Gastroesophageal sphincter (tissue), 4 donors: ENCODE measurements around the gene HPSE2. TPM values are rescaled to one million over a fixed set of nuclear protein-coding genes. Genes with fewer than 3 reads are reported as not detected.
"Not testable (repeated sequence)": the region's sequence is repeated elsewhere in the genome, so short reads cannot be mapped to it uniquely, and the experiment has no call there.

ENCODE experiments used
- ATAC-seq: fragments of 150-250 bp; one replicate; pipeline ENCODE4 v1.9.1; 2016; ENCODE audit warnings: mild to moderate bottlenecking, moderate library complexity
- H3K27ac ChIP-seq, 4 donors: fragments of 200-600 bp; sonication (generic) in 3 of 4; 1 replicate in 3 of 4; 2 replicates in 1 of 4; pipeline ENCODE4 v1.5.1; 2016 to 2019
- H3K27me3 ChIP-seq: fragments of 200-600 bp; sonication (generic); one replicate; pipeline ENCODE4 v1.5.1; 2019
- H3K36me3 ChIP-seq, 2 donors: fragments of 200-600 bp; sonication (generic); one replicate each; pipeline ENCODE4 v1.5.1; 2019; ENCODE audit warnings: control low read depth in 1 of 2
- H3K4me1 ChIP-seq, 3 donors: fragments of 200-600 bp; sonication (generic); 1 replicate in 2 of 3; 2 replicates in 1 of 3; pipeline ENCODE4 v1.5.1; 2016 to 2019; ENCODE audit warnings: control low read depth in 2 of 3
- H3K4me3 ChIP-seq, 2 donors: fragments of 200-600 bp; sonication (generic); one replicate each; pipeline ENCODE4 v1.5.1; 2019; ENCODE audit warnings: mild to moderate bottlenecking in 1 of 2, moderate library complexity in 1 of 2
- H3K9me3 ChIP-seq, 3 donors: fragments of 200-600 bp; sonication (generic); one replicate each; pipeline ENCODE4 v1.5.1; 2017 to 2019; ENCODE audit warnings: control low read depth in 2 of 3
- CTCF ChIP-seq, 4 experiments: fragments of 200-600 bp in 2 of 4; fragments of 450-650 bp in 2 of 4; sonication (generic) in 1 of 4; IDR thresholded peaks; one replicate each; pipeline ENCODE4 v1.5.1; 2017 to 2019; ENCODE audit warnings: antibody characterized with exemption in 4 of 4, mild to moderate bottlenecking in 2 of 4, moderate library complexity in 2 of 4
- EP300 ChIP-seq: sonication (generic); formaldehyde crosslinking; IDR thresholded peaks from one replicate; pipeline ENCODE4 v1.6.1; 2017; ENCODE audit warnings: antibody characterized with exemption, mild to moderate bottlenecking
- POLR2A ChIP-seq, 2 donors: fragments of 450-650 bp; IDR thresholded peaks; one replicate each; pipeline ENCODE4 v1.6.1; 2017; ENCODE audit warnings: antibody characterized with exemption in 2 of 2, mild to moderate bottlenecking in 2 of 2, moderate library complexity in 1 of 2
- POLR2AphosphoS5 ChIP-seq: sonication (generic); formaldehyde crosslinking; IDR thresholded peaks from one replicate; pipeline ENCODE4 v1.6.1; 2017; ENCODE audit warnings: antibody characterized with exemption
- WGBS, 2 donors: methylation state at CpG; one replicate each; pipeline ENCODE4 v1.1.5; 2018; ENCODE audit warnings: low coverage in 1 of 2; 5-methylcytosine and 5-hydroxymethylcytosine counted together
- total RNA-seq, 4 donors: library from RNA; depleted of rRNA; stranded (reverse); fragments of >200 nt; gene quantifications; one replicate each; pipeline ENCODE4 v1.1.0, GENCODE V29; 2016

Gene HPSE2
- total RNA-seq, 4 donors from 2014 or later = 19.1 to 74.5 (median 58.8) TPM

GRCh38 chr10:99004738-99005137 lies 230.9 kb downstream of the HPSE2 start:
- no peaks in the 10 kb centered on the region for H3K36me3 ChIP-seq
- no peak for ATAC-seq
- 60 to 75% methylated on average over 1 of the region's 1 CpG for WGBS, 2 donors
- H3K9me3 ChIP-seq = peaks cover 0 to 5% (median 0%) of the 10 kb centered on the region in 3 donors
- no peaks in the 10 kb centered on the region for H3K27me3 ChIP-seq
- TF ChIP-seq POLR2AphosphoS5 = no peak
- TF ChIP-seq POLR2A (IDR thresholded peaks at IDR 0.05) = no peak
- TF ChIP-seq CTCF (IDR thresholded peaks at IDR 0.05) = no peak
- TF ChIP-seq EP300 = no peak
- no peak overlapping the region for H3K27ac ChIP-seq
- no peak overlapping the region for H3K4me3 ChIP-seq
- H3K4me1 ChIP-seq = peaks cover 0 to 17% (median 0%) of the 10 kb centered on the region in 3 donors

- H3K27ac ChIP-seq = no peak overlapping the region
- H3K9me3 ChIP-seq = peaks cover 0 to 5% (median 0%) of the 10 kb centered on the region in 3 donors
- no peak overlapping the region for H3K4me3 ChIP-seq
- ATAC-seq = no peak
- TF ChIP-seq EP300 = no peak
- no peak for TF ChIP-seq POLR2A (IDR thresholded peaks at IDR 0.05)
- no peak for TF ChIP-seq POLR2AphosphoS5
- TF ChIP-seq CTCF (IDR thresholded peaks at IDR 0.05) = no peak
- peaks cover 0 to under 1% (median 0%) of the 10 kb centered on the region in 3 donors for H3K4me1 ChIP-seq
- 78 to 100% methylated on average over 1 of the region's 1 CpG for WGBS, 2 donors
- no peaks in the 10 kb centered on the region for H3K27me3 ChIP-seq
- no peaks in the 10 kb centered on the region for H3K36me3 ChIP-seq
Observed at GRCh38 chr10:99002392-99002791, 233.3 kb downstream of the HPSE2 start.

GRCh38 chr10:98997596-98997995 lies 238.1 kb downstream of the HPSE2 start:
- ATAC-seq = no peak
- Histone ChIP-seq H3K4me1 (no peaks in the 10 kb centered on the region), H3K27ac (no peak overlapping the region), H3K9me3 (no peaks in the 10 kb centered on the region), H3K36me3 (no peaks in the 10 kb centered on the region), H3K4me3 (no peak overlapping the region), H3K27me3 (no peaks in the 10 kb centered on the region)
- WGBS, 2 donors = 33 to 73% methylated on average over 2 to 4 of the region's 4 CpGs
- TF ChIP-seq EP300 = no peak
- TF ChIP-seq CTCF (IDR thresholded peaks at IDR 0.05) = no peak
- no peak for TF ChIP-seq POLR2AphosphoS5
- no peak for TF ChIP-seq POLR2A (IDR thresholded peaks at IDR 0.05)

- no peak overlapping the region for H3K27ac ChIP-seq
- TF ChIP-seq POLR2AphosphoS5 (no peak), POLR2A (IDR thresholded peaks at IDR 0.05) (no peak), EP300 (no peak), CTCF (IDR thresholded peaks at IDR 0.05) (no peak)
- no peaks in the 10 kb centered on the region for H3K36me3 ChIP-seq
- no peaks in the 10 kb centered on the region for H3K9me3 ChIP-seq
- no peaks in the 10 kb centered on the region for H3K27me3 ChIP-seq
- no peak for ATAC-seq
- no peak overlapping the region for H3K4me3 ChIP-seq
- H3K4me1 ChIP-seq = no peaks in the 10 kb centered on the region
Observed at GRCh38 chr10:98994030-98994429, 241.6 kb downstream of the HPSE2 start.

- ATAC-seq, H3K27ac ChIP-seq: not testable (repeated sequence)
- WGBS, 2 donors = 87% methylated on average over 3 of the region's 9 CpGs; no CpG with 5 or more reads in 1 of the 2 donors
Observed at GRCh38 chr10:98983751-98984150, 251.9 kb downstream of the HPSE2 start.

More at GRCh38 chr10:98983751-98984150, 251.9 kb downstream of the HPSE2 start:
- not testable (repeated sequence) for H3K36me3 ChIP-seq, H3K9me3 ChIP-seq, H3K4me3 ChIP-seq, H3K27me3 ChIP-seq
- H3K4me1 ChIP-seq = peaks cover 0 to 22% (median 0%) of the 10 kb centered on the region in 3 donors
